Right cardiac atrium (tissue), 5 donors: ENCODE data around the gene CITED4. TPM values are rescaled to one million over a fixed set of nuclear protein-coding genes. Genes with fewer than 3 reads are reported as not detected.
A peak's percentile ranks its signal among the peaks of the same experiment; 100 is the strongest.

Experiments used
- ATAC-seq, 2 donors: fragments of 200-7000 bp; cut with Tn5 transposase; one replicate each; pipeline versions ENCODE4 v1.8.0 to v1.9.1; 2020; ENCODE audit warnings: moderate library complexity in 2 of 2, mild to moderate bottlenecking in 1 of 2
- DNase-seq, 3 donors: peaks; one replicate each; pipeline ENCODE4 v3.0.0-alpha.2; 2020
- H3K27ac ChIP-seq: one replicate; pipeline ENCODE4 v1.5.1; 2013; ENCODE audit warnings: mild to moderate bottlenecking, low read length, control low read depth, moderate library complexity
- H3K27me3 ChIP-seq: one replicate; pipeline ENCODE4 v1.6.1; 2013; ENCODE audit not compliant: control insufficient read depth, insufficient read depth
- H3K4me1 ChIP-seq: one replicate; pipeline ENCODE4 v1.6.1; 2013; ENCODE audit warnings: low read length; ENCODE audit not compliant: control insufficient read depth, insufficient read depth
- H3K4me3 ChIP-seq: one replicate; pipeline ENCODE4 v1.5.1; 2013; ENCODE audit warnings: low read length, control low read depth
- H3K9me3 ChIP-seq: one replicate; pipeline ENCODE4 v1.6.1; 2013; ENCODE audit warnings: low read length; ENCODE audit not compliant: control insufficient read depth
- WGBS: extraction: QIAGEN DNeasy Blood & Tissue Kit; methylation state at CpG from one replicate; pipeline ENCODE4 v1.1.7; 2013; 5-methylcytosine and 5-hydroxymethylcytosine counted together
- intact Hi-C, 4 donors: fragments of 100-400 bp; cut with DNase I; formaldehyde crosslinking; loops; one replicate each; pipeline versions ENCODE4 v1.11.0 to v1.14.0; 2022 to 2023
- polyA plus RNA-seq: library from polyadenylated mRNA; stranded (reverse); fragments of 200-250 nt; gene quantifications from one replicate; pipeline ENCODE4 v1.2.3, GENCODE V29; 2013
- total RNA-seq, 4 donors: library from RNA; stranded (reverse); fragmentation: NEBNext Ultra II Directional; extraction: Animal tissue kit (Norgen Biotek cat#: 25700); gene quantifications; one replicate each; pipeline ENCODE4 v1.2.1, GENCODE V29; 2021
- donor health status: healthy with polysubstance abuse.
- donor health status: DM: no; HTN: yes; CAD: no.
- donor health status: DM: no; HTN: no; CAD: no.
- donor health status: DM: no; HTN: yes; CAD: no; lungs with severe emphysema.
- donor health status: DM: yes; HTN: yes; CAD: no.

Gene CITED4
- total and polyA plus RNA-seq, 5 donors, result 13.7 to 44.5 (median 37.8) TPM

DNA sequence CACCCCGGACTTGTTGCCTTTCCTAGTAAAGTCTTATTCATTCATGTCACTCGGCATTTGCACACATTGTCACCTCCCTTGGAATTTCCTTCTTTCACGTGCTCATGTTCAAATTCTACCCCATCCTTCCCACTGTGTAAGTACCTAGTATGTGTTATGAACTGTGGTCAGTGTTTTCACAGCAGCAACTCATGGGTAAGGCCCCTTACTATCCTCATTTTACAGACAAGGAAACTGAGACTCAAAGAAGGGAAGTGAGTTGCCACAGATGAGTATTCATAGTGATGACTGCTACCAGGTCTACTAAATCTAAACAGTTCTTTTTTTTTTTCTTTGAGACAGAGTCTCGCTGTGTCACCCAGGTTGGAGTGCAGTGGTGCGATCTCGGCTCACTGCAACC lies 10.5 kb downstream of the CITED4 start:
- DNase-seq, result no peak
- H3K9me3 ChIP-seq, result no peaks in the 10 kb centered on the region
- intact Hi-C loops, result loop anchor here in 1 of 4 donors (2.0 to 5.0 kb wide), 2 partner anchors 101 to 239 kb away; no protein-coding TSS in a partner anchor
- no peak overlapping the region for H3K4me3 ChIP-seq
- 88% methylated on average over 6 of the region's 6 CpGs for WGBS
- no peak for ATAC-seq
- no peaks in the 10 kb centered on the region for H3K27me3 ChIP-seq
- no peaks in the 10 kb centered on the region for H3K4me1 ChIP-seq
- no peak overlapping the region for H3K27ac ChIP-seq

DNA sequence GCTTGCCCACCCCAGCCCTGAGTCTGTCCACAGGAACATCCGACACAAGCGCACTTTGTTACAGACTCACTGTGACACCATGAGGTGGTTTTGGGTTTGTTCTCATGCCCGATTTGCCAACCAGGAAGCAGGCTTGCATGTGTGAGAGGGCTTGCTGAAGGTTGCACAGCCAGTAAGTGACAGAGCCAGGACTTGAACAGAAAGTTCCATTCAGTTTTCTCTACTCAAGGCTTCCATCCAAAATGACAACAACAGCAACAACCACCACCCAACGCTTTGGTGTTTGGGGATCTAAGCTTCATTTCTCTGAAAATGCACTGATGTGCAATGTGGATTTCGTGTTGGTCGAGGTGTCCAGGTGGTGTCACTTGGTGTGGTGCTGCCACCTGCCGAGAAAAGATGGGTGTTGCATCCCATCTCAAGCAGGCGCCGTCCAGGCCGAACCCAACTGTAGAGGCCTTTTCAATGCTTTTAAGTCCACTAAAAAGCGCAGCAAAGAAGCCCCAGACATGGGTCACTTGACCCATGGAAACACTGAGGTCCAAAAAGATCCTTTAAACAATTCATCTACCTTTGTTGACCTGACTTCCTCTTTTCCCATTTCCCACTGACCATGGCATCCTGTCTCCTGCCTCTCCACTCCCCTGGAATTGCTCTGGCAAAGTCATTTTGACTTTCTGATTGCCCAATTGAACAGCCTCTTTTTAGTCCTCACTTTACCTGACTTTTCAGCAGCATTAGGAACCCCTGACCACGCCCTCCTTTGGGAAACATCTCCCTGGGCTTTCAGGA lies 12.2 kb downstream of the CITED4 start:
- H3K9me3 ChIP-seq, result no peaks in the 10 kb centered on the region
- intact Hi-C loops, result loop anchor here (2.0 to 10.0 kb wide), 5 partner anchors 85 to 238 kb away; no protein-coding TSS in a partner anchor
- no peak overlapping the region for H3K4me3 ChIP-seq
- H3K4me1 ChIP-seq, result no peaks in the 10 kb centered on the region
- WGBS, result 18% methylated on average over 12 of the region's 12 CpGs
- DNase-seq (peak; percentile 64 to 87 (median 85)), ATAC-seq (peak; percentile 77 to 79)
- H3K27ac ChIP-seq, result no peak overlapping the region
- no peaks in the 10 kb centered on the region for H3K27me3 ChIP-seq

GRCh38 chr1:40848530-40849189 lies 13.5 kb downstream of the CITED4 start:
- DNase-seq (peak; percentile 59 to 84 (median 70)), ATAC-seq (peak; percentile 73 to 76)
- Histone ChIP-seq H3K27me3 (no peaks in the 10 kb centered on the region), H3K27ac (no peak overlapping the region), H3K4me3 (no peak overlapping the region), H3K9me3 (no peaks in the 10 kb centered on the region), H3K4me1 (no peaks in the 10 kb centered on the region)
- intact Hi-C loops, result loop anchor here in 3 of 4 donors (2.0 to 10.0 kb wide), 4 partner anchors 84 to 224 kb away; no protein-coding TSS in a partner anchor
- 46% methylated on average over 6 of the region's 6 CpGs for WGBS

DNA sequence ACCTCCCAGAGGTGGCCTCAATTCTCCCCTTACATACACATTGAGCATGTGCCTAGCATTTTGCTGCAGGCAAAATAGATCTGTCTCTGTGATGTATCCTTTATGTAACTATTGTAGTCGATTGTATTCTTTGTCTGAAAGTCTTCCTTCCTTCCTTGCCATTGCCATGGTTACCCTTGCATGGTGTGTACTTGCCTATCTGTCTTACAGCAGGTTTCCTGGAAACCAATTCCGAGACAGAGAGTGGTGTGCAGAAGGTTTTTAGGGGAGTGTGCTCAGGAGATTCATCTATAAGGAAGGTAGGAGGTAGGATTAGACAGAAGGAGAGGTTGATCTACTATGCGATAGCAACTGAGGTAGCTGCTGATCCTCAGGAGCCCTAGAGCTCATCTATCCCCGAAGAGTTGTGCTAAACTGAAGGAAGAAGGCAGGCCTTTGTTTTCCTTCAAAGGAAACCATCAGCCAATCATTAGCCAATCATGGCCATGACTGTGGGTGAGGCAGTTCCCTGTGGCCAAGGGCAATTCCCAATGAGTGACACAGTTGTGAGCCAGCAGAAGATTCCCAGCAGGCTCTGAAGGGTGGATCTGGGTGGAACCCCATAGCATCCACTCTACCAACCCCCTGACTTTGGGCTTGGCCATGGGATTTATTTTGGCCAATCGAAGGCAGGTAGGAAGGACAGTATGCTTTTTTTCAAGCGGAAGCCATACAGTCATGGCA lies 15.0 kb downstream of the CITED4 start:
- DNase-seq (no peak), ATAC-seq (no peak)
- no peak overlapping the region for H3K27ac ChIP-seq
- no peaks in the 10 kb centered on the region for H3K27me3 ChIP-seq
- no peaks in the 10 kb centered on the region for H3K4me1 ChIP-seq
- intact Hi-C loops, result loop anchor here in 2 of 4 donors (5.0 to 10.0 kb wide), 3 partner anchors 82 to 222 kb away; no protein-coding TSS in a partner anchor
- no peak overlapping the region for H3K4me3 ChIP-seq
- 78% methylated on average over 6 of the region's 6 CpGs for WGBS
- peaks cover 2% of the 10 kb centered on the region for H3K9me3 ChIP-seq

DNA sequence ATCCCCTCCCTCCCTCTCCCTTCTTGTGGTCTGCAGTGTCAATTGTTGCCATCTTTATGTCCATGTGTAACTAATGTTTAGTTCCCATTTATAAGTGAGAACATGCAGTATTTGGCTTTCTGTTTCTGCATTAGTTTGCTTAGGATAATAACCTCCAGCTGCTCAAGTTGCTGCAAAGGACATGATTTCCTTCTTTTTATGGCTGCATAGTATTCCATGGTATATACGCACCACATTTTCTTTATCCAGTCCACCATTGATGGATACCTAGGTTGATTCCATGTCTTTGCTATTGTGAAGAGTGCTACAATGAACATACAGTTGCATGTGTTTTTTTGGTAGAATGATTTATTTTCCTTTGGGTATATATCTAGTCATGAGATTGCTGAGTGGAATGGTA lies 16.3 kb downstream of the CITED4 start:
- no peaks in the 10 kb centered on the region for H3K27me3 ChIP-seq
- no peaks in the 10 kb centered on the region for H3K4me1 ChIP-seq
- no peak overlapping the region for H3K27ac ChIP-seq
- WGBS, result 100% methylated on average over 1 of the region's 1 CpG
- no peak overlapping the region for H3K4me3 ChIP-seq
- H3K9me3 ChIP-seq, result peaks cover 2% of the 10 kb centered on the region
- DNase-seq (no peak), ATAC-seq (no peak)
- intact Hi-C loops, result loop anchor here in 2 of 4 donors (5.0 to 10.0 kb wide), 3 partner anchors 81 to 221 kb away; no protein-coding TSS in a partner anchor

- H3K9me3 ChIP-seq, result peaks cover 2% of the 10 kb centered on the region
- 80% methylated on average over 9 of the region's 9 CpGs for WGBS
- no peaks in the 10 kb centered on the region for H3K27me3 ChIP-seq
- intact Hi-C loops, result loop anchor here in 2 of 4 donors (5.0 to 10.0 kb wide), 3 partner anchors 80 to 220 kb away; no protein-coding TSS in a partner anchor
- ATAC-seq, result no peak
- no peak overlapping the region for H3K27ac ChIP-seq
- H3K4me1 ChIP-seq, result no peaks in the 10 kb centered on the region
- DNase-seq, result no peak
- no peak overlapping the region for H3K4me3 ChIP-seq
These were observed 17.0 kb downstream of the CITED4 start for GRCh38 chr1:40844887-40845878.

DNA sequence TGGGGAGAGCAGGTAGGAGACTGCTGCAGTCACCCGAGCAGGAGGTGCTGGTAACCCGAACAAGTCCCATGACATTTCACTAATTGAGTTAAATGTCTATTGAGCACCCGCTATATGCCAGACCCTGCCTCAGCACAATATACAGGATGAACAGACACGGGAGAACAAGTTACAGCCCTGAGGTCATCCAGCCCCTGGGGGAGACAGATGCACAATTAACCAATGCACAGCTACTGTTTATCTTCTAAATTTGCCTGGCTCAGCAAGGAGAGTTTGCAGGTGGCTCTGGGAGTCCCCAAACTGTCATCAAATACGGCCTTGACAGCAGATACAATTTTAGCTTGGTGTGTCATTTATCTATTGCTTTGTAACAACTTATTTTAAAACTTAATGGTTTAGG lies 18.1 kb downstream of the CITED4 start:
- Histone ChIP-seq H3K27ac (no peak overlapping the region), H3K4me3 (no peak overlapping the region), H3K9me3 (peaks cover 2% of the 10 kb centered on the region), H3K27me3 (no peaks in the 10 kb centered on the region), H3K4me1 (no peaks in the 10 kb centered on the region)
- no peak for DNase-seq
- WGBS, result 77% methylated on average over 5 of the region's 5 CpGs
- ATAC-seq, result no peak
- intact Hi-C loops, result loop anchor here in 2 of 4 donors (10.0 kb wide), 2 partner anchors 79 to 219 kb away; no protein-coding TSS in a partner anchor

- ATAC-seq (no peak), DNase-seq (no peak)
- Histone ChIP-seq H3K9me3 (peaks cover 2% of the 10 kb centered on the region), H3K4me1 (no peaks in the 10 kb centered on the region), H3K27ac (no peak overlapping the region), H3K27me3 (no peaks in the 10 kb centered on the region), H3K4me3 (no peak overlapping the region)
- intact Hi-C loops, result loop anchor here in 2 of 4 donors (10.0 kb wide), 2 partner anchors 78 to 218 kb away; no protein-coding TSS in a partner anchor
- 98% methylated on average over 3 of the region's 3 CpGs for WGBS
These were observed 19.5 kb downstream of the CITED4 start for GRCh38 chr1:40842691-40843090.

DNA sequence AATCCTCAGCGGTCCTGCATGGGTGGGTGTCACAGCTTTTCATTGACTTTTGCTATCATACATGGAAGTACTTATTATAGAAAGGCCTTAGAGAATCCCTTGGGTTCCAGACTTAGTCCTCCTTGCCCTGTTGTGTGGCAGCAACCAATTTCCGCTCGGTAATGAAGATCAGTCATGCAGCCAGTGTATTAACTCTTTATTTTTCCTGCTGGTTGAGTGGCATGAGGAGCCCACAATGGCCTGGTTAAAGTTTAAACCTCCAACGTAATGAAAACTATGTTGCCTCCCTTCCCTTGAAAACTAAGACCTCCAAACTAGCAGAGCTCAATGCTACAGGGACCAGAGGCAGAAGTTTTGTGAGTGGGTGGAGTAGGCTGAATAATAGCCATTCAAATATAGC lies 20.0 kb downstream of the CITED4 start:
- 65% methylated on average over 4 of the region's 4 CpGs for WGBS
- Histone ChIP-seq H3K4me3 (no peak overlapping the region), H3K9me3 (peaks cover 2% of the 10 kb centered on the region), H3K27ac (no peak overlapping the region), H3K27me3 (no peaks in the 10 kb centered on the region), H3K4me1 (no peaks in the 10 kb centered on the region)
- ATAC-seq, result no peak
- DNase-seq, result no peak
- intact Hi-C loops, result loop anchor here in 2 of 4 donors (10.0 kb wide), 2 partner anchors 77 to 217 kb away; no protein-coding TSS in a partner anchor
